Kidney epithelial cell (primary cell): ENCODE measurements around the gene NRG2. TPM values are rescaled to one million over a fixed set of nuclear protein-coding genes. Genes with fewer than 3 reads are reported as not detected.

ENCODE experiments used
- DNase-seq: peaks from one replicate; pipeline ENCODE4 v3.0.0-alpha.2; 2010; ENCODE audit warnings: low read depth
- H3K27me3 ChIP-seq: 2 replicates; pipeline ENCODE4 v1.6.0; 2011; ENCODE audit warnings: low read length; ENCODE audit not compliant: control insufficient read depth, insufficient read depth
- H3K36me3 ChIP-seq: 2 replicates; pipeline ENCODE4 v1.5.1; 2011; ENCODE audit warnings: low read length; ENCODE audit not compliant: control insufficient read depth, insufficient read depth
- H3K4me3 ChIP-seq: 2 replicates; pipeline ENCODE4 v1.5.1; 2011; ENCODE audit warnings: low read depth, mild to moderate bottlenecking, control low read depth, low read length
- total RNA-seq: library from RNA; depleted of rRNA; stranded (reverse); fragments of >200 nt; gene quantifications from 2 replicates; pipeline ENCODE4 v1.2.3, GENCODE V29; 2015
- TF ChIP-seq, protein P1 (sequence below): IDR thresholded peaks from 2 replicates; pipeline ENCODE4 v1.5.1; 2011; ENCODE audit warnings: mild to moderate bottlenecking, moderate library complexity, low read length, control low read depth, inconsistent platforms; ENCODE audit not compliant: insufficient read depth, poor library complexity, severe bottlenecking

The NRG2 gene
- total RNA-seq, 1 donor from 2014 or later, result not detected

- Histone ChIP-seq H3K36me3 (no peaks in the 10 kb centered on the region), H3K4me3 (no peak overlapping the region), H3K27me3 (no peaks in the 10 kb centered on the region)
- TF ChIP-seq, protein P1, sequence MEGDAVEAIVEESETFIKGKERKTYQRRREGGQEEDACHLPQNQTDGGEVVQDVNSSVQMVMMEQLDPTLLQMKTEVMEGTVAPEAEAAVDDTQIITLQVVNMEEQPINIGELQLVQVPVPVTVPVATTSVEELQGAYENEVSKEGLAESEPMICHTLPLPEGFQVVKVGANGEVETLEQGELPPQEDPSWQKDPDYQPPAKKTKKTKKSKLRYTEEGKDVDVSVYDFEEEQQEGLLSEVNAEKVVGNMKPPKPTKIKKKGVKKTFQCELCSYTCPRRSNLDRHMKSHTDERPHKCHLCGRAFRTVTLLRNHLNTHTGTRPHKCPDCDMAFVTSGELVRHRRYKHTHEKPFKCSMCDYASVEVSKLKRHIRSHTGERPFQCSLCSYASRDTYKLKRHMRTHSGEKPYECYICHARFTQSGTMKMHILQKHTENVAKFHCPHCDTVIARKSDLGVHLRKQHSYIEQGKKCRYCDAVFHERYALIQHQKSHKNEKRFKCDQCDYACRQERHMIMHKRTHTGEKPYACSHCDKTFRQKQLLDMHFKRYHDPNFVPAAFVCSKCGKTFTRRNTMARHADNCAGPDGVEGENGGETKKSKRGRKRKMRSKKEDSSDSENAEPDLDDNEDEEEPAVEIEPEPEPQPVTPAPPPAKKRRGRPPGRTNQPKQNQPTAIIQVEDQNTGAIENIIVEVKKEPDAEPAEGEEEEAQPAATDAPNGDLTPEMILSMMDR, result no peak
- DNase-seq, result no peak
Observed at GRCh38 chr5:139975306-139975705, 67.8 kb downstream of the NRG2 start.

DNA sequence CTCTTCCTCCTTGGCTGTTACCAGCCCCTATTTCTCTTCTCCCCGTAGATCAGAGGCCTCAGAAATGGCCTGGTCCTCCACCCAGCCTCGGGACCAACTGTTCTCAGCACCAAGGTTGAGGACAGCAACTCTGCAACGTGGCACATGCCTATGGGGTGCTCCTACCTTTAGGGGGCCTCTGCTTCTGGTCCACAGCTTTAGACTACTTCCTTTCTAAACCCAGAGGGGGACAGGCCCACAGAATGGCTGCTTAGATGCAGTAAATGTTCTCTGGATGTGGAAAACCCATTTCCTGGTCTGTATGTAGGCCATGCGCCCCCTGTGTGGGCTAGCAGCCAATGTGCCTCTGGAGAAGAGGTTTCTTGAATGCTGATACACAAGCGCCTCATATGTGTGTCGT lies 68.4 kb downstream of the NRG2 start:
- TF ChIP-seq, protein P1, result no peak
- DNase-seq, result no peak
- H3K27me3 ChIP-seq, result no peaks in the 10 kb centered on the region
- no peak overlapping the region for H3K4me3 ChIP-seq
- H3K36me3 ChIP-seq, result no peaks in the 10 kb centered on the region

GRCh38 chr5:139971202-139971725 lies 71.8 kb downstream of the NRG2 start:
- no peaks in the 10 kb centered on the region for H3K27me3 ChIP-seq
- TF ChIP-seq, protein P1, result no peak
- no peak for DNase-seq
- H3K36me3 ChIP-seq, result no peaks in the 10 kb centered on the region
- no peak overlapping the region for H3K4me3 ChIP-seq

GRCh38 chr5:139969318-139969717 lies 73.8 kb downstream of the NRG2 start:
- no peak overlapping the region for H3K4me3 ChIP-seq
- TF ChIP-seq, protein P1, result no peak
- no peaks in the 10 kb centered on the region for H3K36me3 ChIP-seq
- H3K27me3 ChIP-seq, result no peaks in the 10 kb centered on the region
- no peak for DNase-seq

DNA sequence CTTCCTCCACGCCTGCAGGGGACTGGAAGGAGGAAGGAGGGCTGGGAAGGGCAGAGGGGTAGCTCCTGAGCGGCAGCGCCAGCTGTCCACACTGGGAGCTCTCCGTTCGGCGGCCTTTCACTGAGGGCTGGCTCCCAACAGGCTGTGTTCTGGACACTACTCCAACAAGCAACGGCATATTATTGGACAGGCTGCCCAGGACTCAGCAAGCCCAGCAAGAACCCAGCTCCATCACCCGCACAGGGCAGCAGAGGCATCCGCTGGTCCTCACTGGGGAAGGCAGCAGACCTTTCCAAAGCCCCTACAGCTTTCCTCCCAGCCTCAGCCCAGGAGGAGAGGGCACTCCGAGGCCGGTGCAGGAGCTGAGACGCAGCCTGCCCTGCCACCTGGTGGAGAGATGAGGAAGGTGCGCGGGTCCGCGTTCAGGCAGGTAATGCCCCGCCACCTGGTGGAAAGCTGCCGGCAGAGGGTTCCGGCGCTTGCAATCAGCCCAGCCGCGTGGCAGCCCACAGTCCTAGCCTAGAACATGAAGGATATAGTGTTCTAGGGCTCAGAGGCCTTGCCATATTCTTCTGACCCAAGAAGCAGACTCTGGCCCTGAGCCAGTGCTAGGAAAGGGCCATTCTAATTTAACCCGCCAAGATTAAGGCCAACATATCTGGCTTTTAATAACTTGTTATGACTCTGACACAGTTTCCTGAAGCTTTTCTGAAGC lies 74.4 kb downstream of the NRG2 start:
- Histone ChIP-seq H3K4me3 (no peak overlapping the region), H3K36me3 (no peaks in the 10 kb centered on the region), H3K27me3 (peaks cover under 1% of the 10 kb centered on the region)
- DNase-seq, result no peak
- TF ChIP-seq, protein P1, result peak; percentile 100

DNA sequence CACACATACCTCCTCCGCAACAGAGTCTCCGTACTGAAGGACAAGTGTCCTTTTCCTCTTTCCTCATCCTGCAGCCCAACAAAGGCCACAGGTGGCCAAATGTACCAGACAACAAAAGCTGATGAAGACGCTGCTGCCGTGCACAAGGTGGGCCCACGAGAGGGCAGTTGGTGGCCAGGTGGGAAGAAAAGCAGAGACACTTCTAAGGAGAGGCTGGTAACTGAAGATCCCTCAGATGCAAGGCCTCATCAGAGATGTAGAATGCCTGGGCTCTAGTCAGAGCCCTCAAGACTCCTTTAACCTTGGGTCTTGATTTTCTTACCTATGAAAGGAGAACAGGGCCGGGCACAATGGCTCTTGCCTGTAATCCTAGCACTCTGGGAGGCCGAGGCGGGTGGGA lies 75.7 kb downstream of the NRG2 start:
- H3K4me3 ChIP-seq, result no peak overlapping the region
- TF ChIP-seq, protein P1, result no peak
- DNase-seq, result no peak
- peaks cover 6% of the 10 kb centered on the region for H3K27me3 ChIP-seq
- no peaks in the 10 kb centered on the region for H3K36me3 ChIP-seq
